RPMI8226 (cell line): ENCODE results near the gene NISCH.

Source experiments
- DNase-seq: peaks from one replicate; pipeline ENCODE4 v3.0.0-alpha.2; 2015

The NISCH gene

GRCh38 chr3:52473026-52473425, 17.6 kb downstream of the NISCH start:
- DNase-seq: no peak

- no peak for DNase-seq
These were observed 21.8 kb downstream of the NISCH start for GRCh38 chr3:52477076-52477795.

GRCh38 chr3:52477796-52478095, 22.3 kb downstream of the NISCH start:
- no peak for DNase-seq

GRCh38 chr3:52479037-52479876, 23.9 kb downstream of the NISCH start:
- no peak for DNase-seq

- no peak for DNase-seq
These were observed 24.6 kb downstream of the NISCH start for GRCh38 chr3:52479877-52480575.

- DNase-seq: no peak
These were observed 25.6 kb downstream of the NISCH start for GRCh38 chr3:52480768-52481715.

- DNase-seq: no peak
These were observed 26.6 kb downstream of the NISCH start for GRCh38 chr3:52481819-52482521.

- no peak for DNase-seq
These were observed 27.7 kb downstream of the NISCH start for GRCh38 chr3:52483081-52483480.

- DNase-seq: no peak
These were observed 28.4 kb downstream of the NISCH start for GRCh38 chr3:52483577-52484381.

- DNase-seq: no peak
These were observed 29.5 kb downstream of the NISCH start for GRCh38 chr3:52484680-52485461.

GRCh38 chr3:52487050-52487787, 31.8 kb downstream of the NISCH start:
- no peak for DNase-seq

- DNase-seq: no peak
These were observed 32.6 kb downstream of the NISCH start for GRCh38 chr3:52487788-52488691.

GRCh38 chr3:52488746-52489145, 33.3 kb downstream of the NISCH start:
- no peak for DNase-seq

- DNase-seq: no peak
These were observed 34.0 kb downstream of the NISCH start for GRCh38 chr3:52489453-52489852.

- DNase-seq: no peak
These were observed 34.9 kb downstream of the NISCH start for GRCh38 chr3:52490035-52490938.

- no peak for DNase-seq
These were observed 35.6 kb downstream of the NISCH start for GRCh38 chr3:52490939-52491526.

- DNase-seq: no peak
These were observed 36.7 kb downstream of the NISCH start for GRCh38 chr3:52492059-52492458.
